Skin epidermis (tissue), 12 donors: Measurements from ENCODE around the gene ARL1.
"Not testable (repeated sequence)": the region's sequence is repeated elsewhere in the genome, so short reads cannot be mapped to it uniquely, and the experiment has no call there.

ENCODE experiments used
- H3K27ac ChIP-seq, 21 experiments: fragments of 200-600 bp; sonication (generic) in 11 of 21; one replicate each; pipeline ENCODE4 v1.5.0; 2020; ENCODE audit warnings: mild to moderate bottlenecking in 3 of 21, inconsistent platforms in 2 of 21, moderate library complexity in 2 of 21
- H3K4me3 ChIP-seq, 7 experiments: fragments of 200-600 bp; sonication (generic) in 2 of 7; one replicate each; pipeline ENCODE4 v1.5.0; 2020; ENCODE audit warnings: inconsistent platforms in 2 of 7, mild to moderate bottlenecking in 2 of 7, moderate library complexity in 1 of 7

The ARL1 gene

GRCh38 chr12:101407436-101408345 is at the start of gene ARL1:
TSS of gene ARL1 (minus strand) at chr12:101407772. CDS start at chr12:101407645, 127 bp downstream.
- H3K27ac ChIP-seq: peak within 1 kb of the TSS; percentile 70 to 99 (median 94)
- peak within 1 kb of the TSS; percentile 59 to 98 (median 88) for H3K4me3 ChIP-seq

- H3K27ac ChIP-seq: no peak overlapping the region
These were observed 48.1 kb upstream of the ARL1 start for GRCh38 chr12:101455685-101456084.

GRCh38 chr12:101441461-101442224 is 34.1 kb upstream of the ARL1 start:
- H3K4me3 ChIP-seq: no peak overlapping the region
- no peak overlapping the region for H3K27ac ChIP-seq

More at GRCh38 chr12:101455685-101456084, 48.1 kb upstream of the ARL1 start:
- no peak overlapping the region for H3K4me3 ChIP-seq

DNA sequence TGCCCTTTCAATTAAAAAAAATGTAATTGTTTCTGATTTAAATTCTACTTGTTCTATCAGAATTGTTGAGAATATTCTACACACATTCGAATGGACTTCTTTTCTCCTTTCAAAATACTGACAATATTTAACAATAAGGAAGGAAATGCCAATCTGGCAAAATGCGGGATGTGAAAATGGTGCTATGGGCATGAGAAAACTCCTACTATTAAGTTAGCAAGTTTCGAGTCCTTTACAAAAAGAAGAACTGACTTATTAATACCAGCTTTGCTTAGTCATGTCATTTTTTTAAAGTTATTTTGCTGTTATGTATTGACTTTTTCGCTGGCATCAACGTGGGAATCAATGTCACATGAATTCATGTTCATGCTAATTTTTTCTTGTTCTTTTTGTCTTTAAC is 31.7 kb upstream of the ARL1 start:
- no peak overlapping the region for H3K27ac ChIP-seq
- H3K4me3 ChIP-seq: no peak overlapping the region

DNA sequence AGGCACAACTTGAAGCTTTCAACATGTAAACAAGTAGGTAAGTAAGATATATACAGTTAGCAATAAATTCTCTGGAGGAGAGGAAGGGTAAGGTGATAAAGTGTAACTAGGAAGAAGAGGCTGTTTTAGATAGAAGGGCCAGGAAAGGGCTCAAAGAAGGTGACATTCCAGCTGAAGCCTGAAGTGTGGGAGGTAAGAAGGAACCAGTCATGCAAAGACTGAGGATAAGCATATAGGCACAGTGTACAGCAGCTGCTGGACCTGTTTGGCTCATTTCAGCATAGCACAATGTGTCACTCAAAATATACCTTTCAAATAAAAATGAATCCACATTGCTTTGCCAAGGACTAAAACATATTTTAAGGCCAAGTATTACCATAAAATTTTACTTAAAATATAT is 28.6 kb upstream of the ARL1 start:
- H3K27ac ChIP-seq: no peak overlapping the region
- H3K4me3 ChIP-seq: no peak overlapping the region

- H3K4me3 ChIP-seq: no peak overlapping the region
- no peak overlapping the region for H3K27ac ChIP-seq
These were observed 22.9 kb upstream of the ARL1 start for GRCh38 chr12:101430456-101430855.

GRCh38 chr12:101424620-101425019 is 17.0 kb upstream of the ARL1 start:
- Histone ChIP-seq H3K27ac (no peak overlapping the region), H3K4me3 (no peak overlapping the region)

DNA sequence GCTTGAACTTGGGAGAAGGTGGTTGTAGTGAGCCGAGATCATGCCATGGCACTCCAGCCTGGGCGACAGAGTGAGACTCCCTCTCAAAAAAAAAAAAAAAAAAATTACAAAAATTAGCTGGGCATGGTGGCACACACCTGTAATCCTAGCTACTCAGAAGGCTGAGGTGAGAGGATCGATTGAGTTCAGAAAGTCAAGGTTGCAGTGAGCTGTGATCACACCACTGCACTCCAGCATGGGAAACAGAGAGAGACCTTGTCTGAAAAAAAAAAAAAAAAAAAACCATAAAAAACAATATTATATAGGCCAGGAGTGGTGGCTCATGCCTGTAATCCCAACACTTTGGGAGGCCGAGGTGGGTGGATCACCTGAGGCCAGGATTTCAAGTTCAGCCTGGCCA is 14.5 kb upstream of the ARL1 start:
- H3K4me3 ChIP-seq, H3K27ac ChIP-seq: not testable (repeated sequence)

GRCh38 chr12:101415228-101415627 is 7.7 kb upstream of the ARL1 start:
- no peak overlapping the region for H3K4me3 ChIP-seq
- H3K27ac ChIP-seq: no peak overlapping the region

GRCh38 chr12:101414533-101415119 is 7.1 kb upstream of the ARL1 start:
- H3K4me3 ChIP-seq: no peak overlapping the region

DNA sequence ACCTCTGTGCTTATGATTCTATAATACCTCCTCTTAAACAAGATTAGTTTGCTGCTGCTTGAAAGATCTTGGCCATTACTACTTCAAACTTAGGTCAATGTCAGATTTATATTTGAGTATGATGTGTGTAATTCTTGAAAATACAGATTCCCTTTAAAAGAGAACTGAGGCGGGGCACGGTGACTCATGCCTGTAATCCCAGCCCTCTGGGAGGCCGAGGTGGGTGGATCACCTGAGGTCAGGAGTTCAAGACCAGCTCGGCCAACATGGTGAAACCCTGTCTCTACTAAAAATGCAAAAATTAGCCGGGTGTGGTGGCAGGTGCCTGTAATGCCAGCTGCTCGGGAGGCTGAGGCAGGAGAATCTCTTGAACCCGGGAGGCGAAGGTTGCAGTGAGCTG is 2.6 kb upstream of the ARL1 start:
- H3K27ac ChIP-seq, H3K4me3 ChIP-seq: not testable (repeated sequence)

More at GRCh38 chr12:101414533-101415119, 7.1 kb upstream of the ARL1 start:
- no peak overlapping the region for H3K27ac ChIP-seq

DNA sequence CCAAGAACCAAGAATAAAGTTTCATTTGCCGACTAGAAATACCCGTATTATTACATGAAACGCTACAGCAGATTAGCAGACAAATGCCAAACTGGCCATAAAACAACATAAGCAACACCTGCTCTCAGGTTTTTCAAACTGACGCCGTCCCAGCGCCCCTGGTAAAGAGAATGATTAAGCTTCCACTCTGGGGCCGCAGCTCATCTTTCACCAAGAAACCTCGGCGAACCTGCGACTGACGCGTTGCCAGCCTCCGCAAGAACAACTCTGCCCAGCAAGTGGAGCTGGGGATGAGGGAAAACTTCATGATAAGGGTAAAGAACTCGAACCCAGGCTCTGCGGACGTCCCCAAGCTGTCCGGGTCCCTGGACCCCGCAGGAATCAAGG is 530 bp downstream of the ARL1 start:
- Histone ChIP-seq H3K27ac (peak overlapping the region; percentile 70 to 99 (median 94)), H3K4me3 (peak overlapping the region; percentile 59 to 98 (median 88))

DNA sequence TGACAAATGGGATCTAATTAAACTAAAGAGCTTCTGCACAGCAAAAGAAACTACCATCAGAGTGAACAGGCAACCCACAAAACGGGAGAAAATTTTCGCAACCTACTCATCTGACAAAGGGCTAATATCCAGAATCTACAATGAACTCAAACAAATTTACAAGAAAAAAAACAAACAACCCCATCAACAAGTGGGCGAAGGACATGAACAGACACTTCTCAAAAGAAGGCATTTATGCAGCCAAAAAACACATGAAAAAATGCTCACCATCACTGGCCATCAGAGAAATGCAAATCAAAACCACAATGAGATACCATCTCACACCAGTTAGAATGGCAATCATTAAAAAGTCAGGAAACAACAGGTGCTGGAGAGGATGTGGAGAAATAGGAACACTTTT is 16.4 kb downstream of the ARL1 start:
- H3K4me3 ChIP-seq, H3K27ac ChIP-seq: not testable (repeated sequence)

- H3K4me3 ChIP-seq: no peak overlapping the region
These were observed 28.4 kb downstream of the ARL1 start for GRCh38 chr12:101379149-101379548.

DNA sequence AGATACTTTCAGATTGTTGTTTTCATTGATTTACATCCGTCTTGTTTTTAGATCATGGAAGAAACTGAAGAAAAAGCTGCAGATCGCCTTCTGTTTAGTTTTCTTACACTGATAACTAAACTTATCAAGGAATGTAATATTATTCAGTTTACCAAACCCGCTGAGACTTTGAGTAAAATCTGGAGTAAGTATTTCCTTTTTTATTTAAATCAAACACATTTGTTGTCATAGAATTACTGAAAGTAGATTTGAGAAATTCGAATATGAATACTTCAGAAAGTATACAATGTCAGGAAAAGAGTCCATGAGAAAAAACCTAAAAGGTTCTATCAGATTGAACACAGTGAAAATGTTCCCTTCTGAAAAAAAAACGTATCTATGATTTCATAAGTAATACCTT is 32.0 kb downstream of the ARL1 start:
- H3K4me3 ChIP-seq: no peak overlapping the region
- H3K27ac ChIP-seq: no peak overlapping the region

More at GRCh38 chr12:101379149-101379548, 28.4 kb downstream of the ARL1 start:
- H3K27ac ChIP-seq: no peak overlapping the region

DNA sequence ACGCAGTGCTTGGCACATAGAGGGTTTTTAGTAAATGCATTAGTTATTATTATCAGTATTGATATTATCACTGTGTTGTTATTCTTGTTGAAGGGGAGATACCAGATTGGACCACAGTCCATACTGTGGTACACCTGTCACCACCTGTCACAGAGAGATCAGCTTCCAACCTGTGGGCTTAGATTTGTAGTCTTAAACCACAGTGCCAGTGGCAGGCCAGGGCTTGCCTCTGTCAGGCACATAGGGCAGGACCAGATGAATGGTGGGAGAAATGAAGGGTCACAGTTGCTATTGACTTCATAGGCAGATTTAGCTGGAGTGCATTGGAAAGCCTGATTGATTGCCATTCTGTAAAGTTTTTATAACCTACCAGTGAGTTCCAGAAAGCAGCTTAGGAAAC is 35.1 kb downstream of the ARL1 start:
- H3K27ac ChIP-seq: no peak overlapping the region

DNA sequence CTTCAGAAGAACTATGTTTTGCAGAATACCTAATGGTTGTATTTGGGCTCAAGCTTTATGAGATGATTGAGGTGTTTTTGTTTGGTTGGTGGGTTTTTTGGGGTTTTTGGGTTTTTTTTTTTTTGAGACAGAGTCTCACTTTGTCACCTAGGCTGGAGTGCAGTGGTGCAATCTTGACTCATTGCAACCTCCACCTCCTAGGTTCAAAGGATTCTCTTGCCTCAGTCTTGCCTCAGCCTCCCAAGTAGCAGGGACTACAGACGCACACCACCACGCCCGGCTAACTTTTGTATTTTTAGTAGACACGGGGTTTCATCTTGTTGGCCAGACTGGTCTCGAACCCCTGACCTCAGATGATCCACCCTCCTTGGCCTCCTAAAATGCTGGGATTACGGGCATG is 39.6 kb downstream of the ARL1 start:
- no peak overlapping the region for H3K27ac ChIP-seq
- H3K4me3 ChIP-seq: no peak overlapping the region

More for the DNA sequence above, 35.1 kb downstream of the ARL1 start:
- no peak overlapping the region for H3K4me3 ChIP-seq

DNA sequence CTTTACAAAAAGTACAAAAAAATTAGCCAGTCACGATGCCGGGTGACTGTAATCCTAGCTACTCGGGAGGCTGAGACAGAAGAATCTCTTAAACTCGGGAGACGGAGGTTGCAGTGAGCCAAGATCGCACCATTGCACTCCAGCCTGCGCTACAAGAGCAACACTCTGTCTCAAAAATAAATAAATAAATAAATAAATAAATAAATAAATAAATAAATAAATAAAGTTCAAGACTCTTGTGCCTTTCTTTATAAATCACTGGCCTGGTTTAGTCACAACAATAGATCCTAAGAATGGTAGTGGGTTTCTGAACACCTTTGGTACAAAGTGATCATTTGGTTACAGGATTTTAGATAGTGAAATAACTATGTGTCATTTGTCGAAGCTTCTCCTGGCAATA is 46.1 kb downstream of the ARL1 start:
- Histone ChIP-seq H3K27ac (no peak overlapping the region), H3K4me3 (no peak overlapping the region)

GRCh38 chr12:101356794-101357193 is 50.8 kb downstream of the ARL1 start:
- Histone ChIP-seq H3K4me3 (no peak overlapping the region), H3K27ac (no peak overlapping the region)

- no peak overlapping the region for H3K4me3 ChIP-seq
- H3K27ac ChIP-seq: no peak overlapping the region
These were observed 55.9 kb downstream of the ARL1 start for GRCh38 chr12:101351682-101352081.
